T-helper 1 cell treated with Interleukin-12 subunit alpha and Interleukin-12 subunit beta and Interleukin-4 antibody, amounts not matched to agents 30 ng/mL and 1 ng/mL, for 36 hours (primary cell): ENCODE results near the gene RAPH1. TPM values are rescaled to one million over a fixed set of nuclear protein-coding genes. Genes with fewer than 3 reads are reported as not detected.

Experiments used
- intact Hi-C: fragments of 100-400 bp; cut with micrococcal nuclease; formaldehyde crosslinking; loops from one replicate; pipeline ENCODE4 v1.15.1; 2024
- total RNA-seq: library from RNA; stranded (reverse); gene quantifications from 2 replicates; pipeline ENCODE4 v1.2.3, GENCODE V29; 2022

The RAPH1 gene, protein sequence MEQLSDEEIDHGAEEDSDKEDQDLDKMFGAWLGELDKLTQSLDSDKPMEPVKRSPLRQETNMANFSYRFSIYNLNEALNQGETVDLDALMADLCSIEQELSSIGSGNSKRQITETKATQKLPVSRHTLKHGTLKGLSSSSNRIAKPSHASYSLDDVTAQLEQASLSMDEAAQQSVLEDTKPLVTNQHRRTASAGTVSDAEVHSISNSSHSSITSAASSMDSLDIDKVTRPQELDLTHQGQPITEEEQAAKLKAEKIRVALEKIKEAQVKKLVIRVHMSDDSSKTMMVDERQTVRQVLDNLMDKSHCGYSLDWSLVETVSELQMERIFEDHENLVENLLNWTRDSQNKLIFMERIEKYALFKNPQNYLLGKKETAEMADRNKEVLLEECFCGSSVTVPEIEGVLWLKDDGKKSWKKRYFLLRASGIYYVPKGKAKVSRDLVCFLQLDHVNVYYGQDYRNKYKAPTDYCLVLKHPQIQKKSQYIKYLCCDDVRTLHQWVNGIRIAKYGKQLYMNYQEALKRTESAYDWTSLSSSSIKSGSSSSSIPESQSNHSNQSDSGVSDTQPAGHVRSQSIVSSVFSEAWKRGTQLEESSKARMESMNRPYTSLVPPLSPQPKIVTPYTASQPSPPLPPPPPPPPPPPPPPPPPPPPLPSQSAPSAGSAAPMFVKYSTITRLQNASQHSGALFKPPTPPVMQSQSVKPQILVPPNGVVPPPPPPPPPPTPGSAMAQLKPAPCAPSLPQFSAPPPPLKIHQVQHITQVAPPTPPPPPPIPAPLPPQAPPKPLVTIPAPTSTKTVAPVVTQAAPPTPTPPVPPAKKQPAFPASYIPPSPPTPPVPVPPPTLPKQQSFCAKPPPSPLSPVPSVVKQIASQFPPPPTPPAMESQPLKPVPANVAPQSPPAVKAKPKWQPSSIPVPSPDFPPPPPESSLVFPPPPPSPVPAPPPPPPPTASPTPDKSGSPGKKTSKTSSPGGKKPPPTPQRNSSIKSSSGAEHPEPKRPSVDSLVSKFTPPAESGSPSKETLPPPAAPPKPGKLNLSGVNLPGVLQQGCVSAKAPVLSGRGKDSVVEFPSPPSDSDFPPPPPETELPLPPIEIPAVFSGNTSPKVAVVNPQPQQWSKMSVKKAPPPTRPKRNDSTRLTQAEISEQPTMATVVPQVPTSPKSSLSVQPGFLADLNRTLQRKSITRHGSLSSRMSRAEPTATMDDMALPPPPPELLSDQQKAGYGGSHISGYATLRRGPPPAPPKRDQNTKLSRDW
- 2.4 and 2.8 TPM in 2 replicates for total RNA-seq

DNA sequence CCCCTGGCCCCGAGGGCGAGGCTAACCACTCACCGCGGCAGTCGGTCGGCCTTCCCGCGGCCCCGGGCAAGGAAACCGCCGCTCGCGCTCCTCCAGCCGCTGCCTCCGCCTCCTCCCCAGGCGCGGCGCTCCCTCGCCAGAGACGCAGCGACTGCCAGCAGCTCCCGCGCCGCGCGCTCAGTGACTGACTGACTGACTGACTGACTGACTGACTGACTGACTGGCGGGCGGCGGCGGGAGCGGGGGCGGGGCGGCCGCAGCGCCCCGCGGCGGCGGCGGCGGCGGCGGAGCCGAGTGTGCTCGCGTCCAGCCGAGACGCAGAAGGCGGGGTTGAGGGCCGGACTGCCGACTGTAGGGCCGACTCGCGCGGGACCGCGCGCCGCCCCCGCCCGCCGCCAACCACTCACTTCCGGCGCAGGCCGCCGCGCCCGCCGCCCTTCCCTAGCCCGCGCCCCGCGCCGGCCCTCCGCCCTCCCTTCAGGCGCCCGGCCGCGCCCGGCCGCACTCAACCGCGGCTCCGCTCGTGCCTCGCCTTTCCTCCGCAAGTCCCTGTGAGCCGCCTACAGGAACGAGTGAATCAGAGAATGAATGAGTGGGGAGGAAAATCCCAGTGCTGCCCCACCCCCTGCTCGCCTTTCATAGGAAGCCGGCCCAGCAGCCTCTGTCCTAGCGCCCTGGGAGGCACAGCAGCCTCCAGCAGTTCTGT is at the start of gene RAPH1:
Gene RAPH1 (minus strand): TSS at position 224 of the 706 bp plus-strand sequence. CDS start 39,948 bp downstream, outside the sequence.
- intact Hi-C loops = loop anchor here (1.0 to 5.0 kb wide), 6 partner anchors 20 to 374 kb away; partner anchors contain the start of gene CYP20A1

DNA sequence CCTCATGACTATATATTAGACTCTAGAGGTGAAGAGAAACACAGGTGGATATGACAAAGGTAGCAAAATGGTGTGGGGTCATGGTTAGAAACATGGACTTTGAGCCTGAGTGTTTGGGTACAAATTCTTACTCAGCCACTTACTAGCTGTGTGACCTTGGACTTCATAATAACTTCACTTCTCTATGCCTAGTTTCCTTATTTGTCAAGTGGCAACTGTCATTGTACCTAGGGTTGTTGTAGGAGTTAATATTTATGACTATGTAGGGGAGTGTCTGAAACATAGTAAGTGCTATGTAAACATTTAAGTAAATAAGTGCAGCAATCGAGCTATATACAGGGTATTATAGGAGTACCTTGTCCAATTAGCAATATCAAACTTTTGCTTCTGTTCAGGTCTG is 49.7 kb upstream of the RAPH1 start:
- intact Hi-C loops = loop anchor here (1.0 kb wide), 1 partner anchor 15 kb away; no protein-coding TSS in a partner anchor

DNA sequence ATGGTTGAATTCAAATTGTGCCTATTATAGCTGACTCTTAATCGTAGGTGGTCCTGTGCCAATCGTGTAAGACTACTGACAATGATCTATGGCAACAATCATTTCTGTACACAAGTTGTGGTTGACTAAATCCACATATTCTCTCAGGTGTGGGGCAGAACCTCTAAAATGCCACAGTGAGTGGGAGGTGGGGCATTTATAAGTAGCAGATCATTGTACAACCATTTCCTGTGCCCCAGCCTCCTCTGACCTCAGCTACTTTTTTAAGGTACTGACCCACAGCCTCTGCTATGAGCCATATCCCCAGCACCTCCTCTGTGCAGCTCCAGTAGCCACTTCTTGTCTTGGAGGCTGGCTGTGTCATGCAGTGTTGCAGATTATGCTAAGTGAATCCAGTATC is 48.6 kb upstream of the RAPH1 start:
- intact Hi-C loops = loop anchor here (1.0 kb wide), 1 partner anchor 16 kb away; no protein-coding TSS in a partner anchor

DNA sequence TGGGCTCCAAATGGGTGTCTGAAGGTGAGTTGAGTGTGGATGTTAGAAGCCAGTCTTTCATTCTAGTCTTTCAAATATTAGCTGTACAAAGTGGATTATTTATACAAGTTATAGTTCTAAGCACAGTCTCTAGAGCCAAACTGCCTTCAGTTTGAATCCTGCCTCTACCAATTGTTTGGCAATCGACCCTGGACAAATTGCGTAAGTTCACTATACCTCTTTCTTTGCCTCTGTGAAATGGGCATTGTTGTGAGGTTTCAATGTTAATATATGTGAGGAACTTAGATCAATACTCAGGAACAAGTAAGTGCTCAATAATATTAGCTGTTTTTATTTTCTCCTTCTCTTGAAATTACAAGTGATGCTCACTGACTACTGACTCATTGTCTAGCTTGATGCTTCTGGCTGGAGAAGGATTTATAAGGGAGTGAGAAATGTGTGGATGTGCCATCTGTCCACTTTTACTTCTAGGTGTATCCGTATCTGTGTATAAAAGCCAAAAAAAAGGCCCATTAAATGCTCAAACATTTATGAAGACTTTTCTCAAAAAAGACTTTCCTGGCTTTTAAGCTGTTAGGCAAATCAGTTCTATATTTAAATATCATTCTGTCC is 48.1 kb upstream of the RAPH1 start:
- intact Hi-C loops = no loop called here

DNA sequence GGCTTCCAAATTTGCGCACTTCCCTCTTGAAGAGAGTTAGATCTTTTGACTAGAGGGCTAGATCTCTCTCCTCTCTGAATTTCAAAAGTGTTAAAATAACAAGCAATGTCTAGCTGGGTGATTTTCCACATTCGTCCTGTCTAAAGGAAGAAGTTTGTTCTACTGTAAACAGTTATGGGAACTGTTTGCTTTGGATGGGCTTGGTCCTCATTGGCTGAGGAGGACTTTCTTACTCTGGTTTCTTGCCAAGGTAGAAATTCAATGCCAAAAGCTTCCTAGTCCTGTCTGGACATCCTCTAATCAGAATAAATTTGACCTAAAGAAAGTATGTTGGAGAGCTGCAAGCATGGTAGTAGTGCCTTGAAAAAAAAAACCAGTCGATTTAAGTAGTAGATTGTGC is 47.4 kb upstream of the RAPH1 start:
- intact Hi-C loops = no loop called here

DNA sequence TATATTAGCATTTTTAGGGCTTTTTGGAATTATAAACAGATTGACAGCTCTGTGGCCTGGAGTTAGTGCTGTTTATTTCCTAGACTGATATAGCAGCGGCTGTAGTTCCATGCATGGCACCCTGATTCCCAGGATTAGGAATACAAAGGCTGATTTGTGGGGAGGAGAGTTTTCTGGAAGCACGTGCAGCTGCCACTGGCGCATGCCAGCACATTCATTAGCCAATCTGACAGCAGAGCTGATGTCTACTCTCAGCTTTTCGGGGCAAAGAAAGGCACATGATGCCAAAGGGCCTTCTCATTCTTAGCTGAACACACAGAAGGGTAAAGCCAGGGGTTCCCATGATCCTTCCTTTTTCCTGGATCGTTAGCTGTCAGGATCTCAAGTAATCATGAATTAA is 45.7 kb upstream of the RAPH1 start:
- intact Hi-C loops = no loop called here

DNA sequence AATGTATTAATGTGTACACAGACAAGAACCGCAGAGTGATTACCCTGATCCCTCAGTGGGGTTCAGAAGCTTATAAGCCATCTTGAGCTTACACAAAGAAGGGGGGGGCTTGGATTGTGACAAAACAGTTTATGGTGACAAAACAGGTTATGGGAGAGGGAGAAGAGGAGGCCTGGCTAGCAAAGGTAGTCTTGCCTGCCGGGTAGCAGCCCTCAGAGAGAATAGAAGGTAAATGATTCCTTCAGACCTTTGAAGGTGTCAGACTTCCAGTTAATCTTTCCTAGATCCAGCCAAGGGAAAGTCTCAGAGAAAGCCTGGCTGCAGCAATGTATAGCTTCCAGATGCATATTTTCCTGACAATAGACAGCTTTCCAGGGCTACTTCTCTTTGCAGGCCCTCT is 44.6 kb upstream of the RAPH1 start:
- intact Hi-C loops = loop anchor here (1.0 to 5.0 kb wide), 14 partner anchors 20 to 341 kb away; partner anchors contain the start of gene CD28

DNA sequence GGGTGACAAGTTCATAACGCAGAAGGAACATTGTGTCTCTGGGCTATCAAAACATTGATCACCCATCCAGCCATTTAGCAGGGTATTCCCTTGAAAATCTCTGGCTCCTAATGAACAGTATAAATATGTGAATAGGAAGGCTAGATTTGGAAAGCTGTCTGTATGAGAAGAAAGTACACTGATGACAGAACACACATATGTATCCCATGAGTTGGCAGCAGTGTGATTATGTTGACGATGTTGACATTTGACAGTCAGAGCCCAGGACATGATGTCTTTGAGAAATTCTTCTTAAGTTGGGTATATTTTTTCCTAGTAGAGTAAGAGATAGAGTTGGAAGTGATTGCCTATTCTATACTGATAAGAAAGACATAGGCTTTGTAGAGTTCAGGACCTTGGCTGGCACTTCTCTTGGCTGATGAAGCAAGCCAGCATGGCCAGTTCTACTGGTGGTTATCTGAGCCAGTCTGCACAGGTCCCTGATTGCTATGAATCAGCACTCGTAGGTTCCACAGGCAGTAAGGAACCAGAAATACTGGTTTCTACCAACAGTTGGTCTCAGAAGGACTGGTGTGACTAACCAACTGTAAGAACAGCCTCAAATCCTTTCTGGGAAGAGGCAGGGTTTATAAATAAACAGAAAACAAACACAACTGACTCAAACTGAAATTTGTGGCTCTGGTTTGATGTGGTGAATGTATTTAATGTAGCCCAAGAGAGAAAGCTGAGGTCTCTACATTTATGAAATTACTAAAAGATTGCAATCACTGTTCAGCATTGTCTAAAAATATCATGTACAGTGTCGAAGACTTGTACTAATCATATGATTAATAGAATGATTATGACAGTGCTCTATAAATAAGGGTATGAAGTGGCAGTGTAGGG is 43.9 kb upstream of the RAPH1 start:
- intact Hi-C loops = loop anchor here (1.0 to 5.0 kb wide), 14 partner anchors 20 to 341 kb away; partner anchors contain the start of gene CD28

DNA sequence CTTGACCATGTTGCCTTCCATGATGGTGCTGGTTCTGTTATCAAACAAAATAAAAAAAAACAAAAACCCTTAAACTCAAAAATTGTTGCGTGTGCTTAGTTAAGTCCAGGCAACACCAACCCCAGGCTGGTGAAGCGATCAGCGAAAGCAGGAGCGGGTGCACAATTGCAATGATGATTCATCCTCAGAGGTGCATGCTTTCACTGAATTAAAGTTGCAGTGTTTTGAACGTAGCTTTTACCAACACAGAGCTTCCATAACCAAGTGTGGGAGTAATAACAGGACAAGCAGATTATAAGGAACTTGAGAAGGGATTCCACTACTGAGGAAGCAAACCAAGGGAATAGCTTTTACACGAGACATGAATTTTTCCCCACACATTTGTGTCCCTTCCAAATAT is 39.7 kb upstream of the RAPH1 start:
- intact Hi-C loops = loop anchor here (5.0 kb wide), 2 partner anchors 77 to 317 kb away; no protein-coding TSS in a partner anchor

DNA sequence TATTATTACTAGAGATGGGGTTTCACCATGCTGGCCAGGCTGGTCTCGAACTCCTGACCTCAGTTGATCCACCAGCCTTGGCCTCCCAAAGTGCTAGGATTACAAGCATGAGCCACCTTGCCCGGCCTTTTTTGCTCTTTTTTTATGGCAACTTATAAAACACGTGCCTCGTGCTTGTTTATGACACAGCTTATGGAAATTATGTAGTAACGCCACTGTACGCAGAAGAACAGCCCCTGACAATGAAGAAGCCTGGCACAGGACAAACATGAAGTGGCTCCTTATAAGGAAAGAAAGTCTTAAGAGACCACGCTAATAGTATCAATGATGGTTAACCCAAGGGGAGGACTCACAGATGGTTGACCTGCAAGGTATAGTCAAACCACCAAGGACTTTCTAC is 37.2 kb upstream of the RAPH1 start:
- intact Hi-C loops = no loop called here

DNA sequence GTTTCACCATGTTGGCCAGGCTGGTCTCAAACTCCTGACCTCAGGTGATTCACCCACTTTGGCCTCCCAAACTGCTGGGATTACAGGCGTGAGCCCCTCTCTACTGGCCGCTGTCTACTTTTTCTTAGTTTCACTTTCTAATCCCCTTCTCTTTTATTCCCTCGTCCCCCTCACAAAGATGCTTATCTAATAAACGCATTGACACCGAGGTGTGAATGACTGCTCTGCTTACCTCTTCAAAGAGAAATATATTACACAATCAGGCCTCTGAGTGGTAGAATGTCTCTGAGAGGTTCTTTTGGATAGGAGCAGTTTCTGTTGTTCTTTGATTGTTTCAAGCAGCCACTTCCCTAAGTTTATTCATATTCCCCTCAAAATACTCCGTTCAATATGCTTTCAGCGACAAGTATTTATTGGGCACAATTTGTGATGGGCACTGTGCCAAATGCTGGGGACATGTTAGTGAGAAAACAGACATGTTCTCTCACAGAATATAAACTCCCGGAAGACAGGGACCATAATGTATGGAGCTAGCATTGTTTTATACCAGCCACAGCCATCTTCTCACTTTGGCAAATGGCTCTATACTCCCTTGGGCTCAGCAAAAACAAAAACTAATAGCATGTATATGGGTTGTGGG is 34.7 kb upstream of the RAPH1 start:
- intact Hi-C loops = no loop called here

DNA sequence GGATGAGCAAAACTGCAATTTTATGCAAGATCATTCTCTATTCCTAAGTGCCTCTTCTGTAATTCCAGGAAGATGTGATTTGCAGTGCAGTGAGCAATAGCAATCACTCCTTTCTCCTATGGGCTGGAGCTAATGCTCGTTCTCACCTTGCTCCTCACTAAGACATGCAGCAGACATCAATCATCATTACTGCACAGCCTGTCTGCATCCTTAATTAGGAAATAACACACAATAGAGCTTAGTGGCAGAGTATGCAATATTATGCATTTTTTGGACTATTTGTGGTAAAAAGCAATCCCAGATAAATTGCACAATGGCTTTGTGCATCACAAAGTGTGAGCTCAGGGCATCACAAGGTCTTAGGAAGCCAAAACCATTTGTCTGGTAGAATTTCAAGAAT is 32.6 kb upstream of the RAPH1 start:
- intact Hi-C loops = no loop called here

DNA sequence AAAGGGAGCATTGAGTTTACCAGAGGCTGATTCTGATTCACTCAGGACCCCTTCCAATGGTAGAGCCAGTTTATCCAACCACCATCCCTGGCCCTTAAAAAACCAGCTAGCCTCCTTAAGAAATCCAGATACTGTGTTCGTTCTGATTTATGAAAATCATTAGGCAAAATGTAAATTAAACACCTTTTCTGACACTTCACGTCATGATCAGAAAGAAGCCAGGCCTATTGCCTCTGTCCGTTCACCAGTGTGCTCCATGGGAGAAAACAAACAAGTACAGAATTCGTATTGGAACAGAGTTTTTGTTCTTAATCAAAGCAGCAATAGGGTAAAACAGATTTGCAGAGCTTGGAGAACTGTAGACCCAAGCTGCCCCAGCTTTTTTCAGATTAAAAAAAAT is 31.1 kb upstream of the RAPH1 start:
- intact Hi-C loops = no loop called here

DNA sequence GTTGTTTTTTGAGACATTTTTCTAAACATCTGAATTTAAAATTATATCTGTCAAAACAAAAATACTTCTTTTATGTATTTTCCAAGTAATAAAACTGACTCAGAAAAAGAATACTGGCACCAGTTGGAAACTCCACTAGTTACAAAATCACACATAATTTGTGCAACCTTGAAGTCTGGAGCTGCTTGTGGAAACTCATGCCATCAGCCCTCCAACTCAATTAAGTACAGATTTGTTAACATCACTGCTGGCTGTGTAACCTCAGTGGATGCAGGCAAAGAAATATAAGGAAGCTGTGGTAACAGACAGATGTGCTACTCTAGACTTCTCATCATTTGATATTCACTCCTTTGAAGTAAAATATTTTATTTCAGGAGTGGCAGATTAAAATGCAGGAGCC is 30.0 kb upstream of the RAPH1 start:
- intact Hi-C loops = no loop called here

DNA sequence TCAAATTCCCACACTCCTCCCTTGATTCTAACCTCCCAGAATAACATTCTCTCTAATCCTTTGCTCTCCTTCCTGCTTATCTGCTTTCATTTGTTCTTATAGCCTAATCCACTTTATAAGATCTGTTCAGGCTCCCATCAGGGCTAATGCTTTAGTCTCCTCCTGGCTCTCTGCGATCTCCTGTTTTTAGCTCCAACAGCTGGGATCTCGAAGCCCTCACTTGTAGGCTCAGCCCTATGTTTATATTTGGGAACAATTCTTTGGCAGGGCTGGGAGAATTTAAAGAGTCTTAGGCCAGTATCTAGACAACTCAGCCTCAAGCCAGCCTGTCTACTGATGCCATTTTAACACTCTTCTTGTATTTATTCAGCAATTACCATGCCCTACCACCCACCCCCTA is 27.2 kb upstream of the RAPH1 start:
- intact Hi-C loops = no loop called here

DNA sequence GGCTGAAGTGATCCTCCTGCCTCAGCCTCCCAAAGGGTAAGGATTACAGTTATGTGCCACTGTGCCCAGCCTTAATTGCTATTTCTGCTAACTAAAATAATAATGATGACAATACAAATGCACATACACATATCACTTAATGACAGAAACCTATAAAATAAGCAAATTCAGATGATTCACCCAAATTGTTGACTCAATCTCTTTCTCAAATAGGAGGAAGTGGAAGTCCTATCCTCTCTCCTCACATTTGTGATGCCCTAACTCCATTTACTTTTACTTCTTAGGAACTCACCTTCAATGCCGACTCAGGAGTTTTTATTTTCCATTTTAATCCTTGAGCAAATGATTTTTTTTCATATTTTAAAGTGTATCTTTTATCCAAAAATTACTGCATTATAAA is 24.5 kb upstream of the RAPH1 start:
- intact Hi-C loops = no loop called here

DNA sequence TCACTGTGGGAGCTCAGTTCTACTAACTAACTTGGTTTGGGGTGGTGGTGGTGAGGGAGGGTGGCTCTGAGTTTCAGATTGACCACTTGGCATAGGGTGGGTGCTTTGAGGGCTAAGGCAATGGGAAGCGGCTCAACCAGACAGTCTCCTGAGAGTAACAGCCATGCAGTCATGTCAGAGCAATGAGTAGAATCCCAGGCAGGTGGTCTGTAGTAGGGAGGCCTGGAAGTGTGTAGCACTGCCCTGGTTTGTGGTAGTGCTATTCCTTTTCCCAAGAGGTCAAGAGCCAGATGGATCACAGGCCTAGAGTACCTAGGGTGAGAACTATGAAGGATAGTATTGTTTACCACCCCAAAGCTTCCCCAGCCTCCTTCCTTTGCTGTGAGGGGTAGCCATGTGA is 18.7 kb upstream of the RAPH1 start:
- intact Hi-C loops = no loop called here

DNA sequence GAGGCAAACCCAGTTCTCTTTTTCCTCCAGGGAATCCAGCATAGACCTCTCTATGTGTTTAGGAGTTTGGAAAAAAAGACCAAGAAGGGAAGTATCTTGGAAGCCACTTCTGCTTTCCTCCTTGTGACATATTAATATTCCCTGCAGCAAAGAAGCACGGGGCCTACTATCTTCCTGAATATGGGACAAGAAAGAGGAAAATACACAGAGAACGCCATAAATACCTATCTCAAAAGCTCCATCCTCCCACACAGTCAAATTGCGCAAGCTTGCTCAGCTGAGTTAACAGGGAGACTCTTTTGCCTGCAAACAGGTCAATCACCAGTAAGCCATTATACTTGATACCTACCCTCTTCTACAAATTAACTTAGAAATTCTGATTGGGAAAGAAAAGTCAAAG is 16.7 kb upstream of the RAPH1 start:
- intact Hi-C loops = no loop called here

DNA sequence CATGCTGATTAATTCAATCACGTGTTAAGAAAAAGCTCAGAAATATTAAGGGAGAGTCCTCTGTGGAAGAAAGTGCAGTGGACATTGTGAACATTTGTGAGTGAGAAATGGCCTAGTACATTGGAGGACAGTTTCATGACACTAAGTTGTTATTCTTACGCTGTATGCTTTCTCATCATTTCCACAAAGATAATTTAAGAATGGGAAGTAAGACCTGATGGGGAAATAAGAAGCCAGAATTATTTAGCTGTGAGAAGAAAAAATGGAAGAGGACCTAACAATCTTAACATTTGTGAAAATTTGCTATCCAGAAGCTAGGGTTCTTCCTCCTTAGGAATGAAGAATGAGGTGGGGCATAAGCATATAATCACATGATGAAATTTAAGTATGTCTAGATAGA is 15.2 kb upstream of the RAPH1 start:
- intact Hi-C loops = no loop called here
